Osteocyte (in vitro differentiated cells): ENCODE measurements around the gene GADD45B. TPM values are rescaled to one million over a fixed set of nuclear protein-coding genes. Genes with fewer than 3 reads are reported as not detected.

Source experiments
- DNase-seq: peaks from one replicate; pipeline ENCODE4 v3.0.0; 2021; ENCODE audit warnings: mixed read lengths; ENCODE audit not compliant: unreplicated experiment; ENCODE audit errors: extremely low spot score
- H3K27ac Mint-ChIP-seq: one replicate; pipeline ENCODE4 v1.8.0; 2021; ENCODE audit warnings: mild to moderate bottlenecking, mixed read lengths; ENCODE audit not compliant: unreplicated experiment
- H3K27me3 Mint-ChIP-seq: one replicate; pipeline ENCODE4 v1.8.0; 2021; ENCODE audit warnings: mixed read lengths; ENCODE audit not compliant: unreplicated experiment
- H3K36me3 Mint-ChIP-seq: one replicate; pipeline ENCODE4 v1.8.0; 2021; ENCODE audit warnings: mixed read lengths; ENCODE audit not compliant: unreplicated experiment
- H3K4me1 Mint-ChIP-seq: one replicate; pipeline ENCODE4 v1.8.0; 2021; ENCODE audit warnings: mixed read lengths; ENCODE audit not compliant: unreplicated experiment
- H3K4me3 Mint-ChIP-seq: one replicate; pipeline ENCODE4 v1.8.0; 2021; ENCODE audit warnings: mild to moderate bottlenecking, moderate library complexity, mixed read lengths; ENCODE audit not compliant: unreplicated experiment
- H3K9me3 Mint-ChIP-seq: one replicate; pipeline ENCODE4 v1.8.0; 2021; ENCODE audit warnings: mixed read lengths; ENCODE audit not compliant: unreplicated experiment
- total RNA-seq: library from RNA; stranded (reverse); gene quantifications from 2 replicates; pipeline ENCODE4 v1.2.1, GENCODE V29; 2021
- TF ChIP-seq, protein P1 (sequence below): fragments of 200-600 bp; sonication (generic); IDR thresholded peaks from 2 replicates; pipeline ENCODE4 v1.5.0; 2021; ENCODE audit warnings: antibody characterized with exemption, mild to moderate bottlenecking, moderate library complexity

Gene GADD45B
- total RNA-seq, 1 donor from 2014 or later, result 165 TPM

DNA sequence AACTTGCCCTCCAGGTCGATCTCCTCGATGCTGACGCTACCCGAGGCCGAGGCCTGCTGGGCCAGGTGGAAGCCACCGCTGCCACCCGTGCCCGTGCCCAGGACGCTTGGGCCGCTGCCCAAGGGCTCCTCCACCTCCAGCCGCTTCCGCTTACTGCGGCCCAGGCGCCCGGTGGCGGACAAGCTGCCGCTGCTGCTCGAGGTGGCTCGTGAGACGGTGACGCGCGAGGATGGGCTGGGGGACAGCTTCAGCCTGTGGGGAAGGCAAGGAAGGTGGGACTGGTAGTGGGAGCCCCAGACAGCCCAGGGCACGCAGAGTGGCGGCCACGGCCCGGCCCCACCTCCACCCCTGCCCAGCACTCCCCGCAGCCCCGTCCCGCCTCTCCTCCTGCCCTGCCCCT lies 42.1 kb upstream of the GADD45B start:
- no peaks in the 10 kb centered on the region for H3K9me3 Mint-ChIP-seq
- peak; percentile 84 for DNase-seq
- H3K4me3 Mint-ChIP-seq, result no peak overlapping the region
- H3K36me3 Mint-ChIP-seq, result peaks cover 6% of the 10 kb centered on the region
- no peaks in the 10 kb centered on the region for H3K4me1 Mint-ChIP-seq
- no peaks in the 10 kb centered on the region for H3K27me3 Mint-ChIP-seq
- no peak overlapping the region for H3K27ac Mint-ChIP-seq
- TF ChIP-seq, protein P1, sequence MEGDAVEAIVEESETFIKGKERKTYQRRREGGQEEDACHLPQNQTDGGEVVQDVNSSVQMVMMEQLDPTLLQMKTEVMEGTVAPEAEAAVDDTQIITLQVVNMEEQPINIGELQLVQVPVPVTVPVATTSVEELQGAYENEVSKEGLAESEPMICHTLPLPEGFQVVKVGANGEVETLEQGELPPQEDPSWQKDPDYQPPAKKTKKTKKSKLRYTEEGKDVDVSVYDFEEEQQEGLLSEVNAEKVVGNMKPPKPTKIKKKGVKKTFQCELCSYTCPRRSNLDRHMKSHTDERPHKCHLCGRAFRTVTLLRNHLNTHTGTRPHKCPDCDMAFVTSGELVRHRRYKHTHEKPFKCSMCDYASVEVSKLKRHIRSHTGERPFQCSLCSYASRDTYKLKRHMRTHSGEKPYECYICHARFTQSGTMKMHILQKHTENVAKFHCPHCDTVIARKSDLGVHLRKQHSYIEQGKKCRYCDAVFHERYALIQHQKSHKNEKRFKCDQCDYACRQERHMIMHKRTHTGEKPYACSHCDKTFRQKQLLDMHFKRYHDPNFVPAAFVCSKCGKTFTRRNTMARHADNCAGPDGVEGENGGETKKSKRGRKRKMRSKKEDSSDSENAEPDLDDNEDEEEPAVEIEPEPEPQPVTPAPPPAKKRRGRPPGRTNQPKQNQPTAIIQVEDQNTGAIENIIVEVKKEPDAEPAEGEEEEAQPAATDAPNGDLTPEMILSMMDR, result no peak

DNA sequence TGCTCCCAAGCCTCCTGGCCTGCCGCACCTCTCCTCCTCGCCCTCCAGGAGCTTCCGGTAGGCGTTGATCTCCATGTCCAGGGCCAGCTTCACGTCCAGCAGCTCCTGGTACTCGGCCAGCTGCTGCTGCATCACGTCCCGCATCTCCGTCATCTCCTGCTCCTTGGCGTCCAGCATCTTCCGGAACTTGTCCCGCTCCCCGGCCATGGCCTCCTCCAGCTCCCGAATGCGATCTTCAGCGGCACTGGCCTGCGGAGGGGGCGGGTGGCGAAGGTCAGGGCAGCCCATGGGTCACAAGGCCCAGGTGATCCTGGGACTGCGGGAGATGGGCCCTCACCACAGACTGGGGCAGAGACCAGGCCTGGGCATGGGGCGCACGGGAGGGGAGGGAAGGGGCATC lies 41.7 kb upstream of the GADD45B start:
- DNase-seq, result no peak
- Mint-ChIP-seq H3K4me1 (no peaks in the 10 kb centered on the region), H3K9me3 (no peaks in the 10 kb centered on the region), H3K36me3 (peaks cover 6% of the 10 kb centered on the region), H3K27me3 (no peaks in the 10 kb centered on the region), H3K27ac (no peak overlapping the region), H3K4me3 (no peak overlapping the region)
- TF ChIP-seq, protein P1, result no peak

GRCh38 chr19:2434721-2435265 lies 41.1 kb upstream of the GADD45B start:
- Mint-ChIP-seq H3K27ac (no peak overlapping the region), H3K27me3 (no peaks in the 10 kb centered on the region)
- DNase-seq, result no peak

GRCh38 chr19:2436384-2436783 lies 39.5 kb upstream of the GADD45B start:
- Mint-ChIP-seq H3K27me3 (no peaks in the 10 kb centered on the region), H3K4me1 (no peaks in the 10 kb centered on the region), H3K27ac (no peak overlapping the region), H3K9me3 (no peaks in the 10 kb centered on the region), H3K4me3 (no peak overlapping the region), H3K36me3 (no peaks in the 10 kb centered on the region)
- DNase-seq, result no peak
- TF ChIP-seq, protein P1, result no peak

More at GRCh38 chr19:2434721-2435265, 41.1 kb upstream of the GADD45B start:
- Mint-ChIP-seq H3K4me1 (no peaks in the 10 kb centered on the region), H3K9me3 (no peaks in the 10 kb centered on the region), H3K4me3 (no peak overlapping the region), H3K36me3 (peaks cover 6% of the 10 kb centered on the region)
- TF ChIP-seq, protein P1, result no peak

- TF ChIP-seq, protein P1, result no peak
- Mint-ChIP-seq H3K4me1 (no peaks in the 10 kb centered on the region), H3K27ac (no peak overlapping the region), H3K36me3 (no peaks in the 10 kb centered on the region), H3K9me3 (no peaks in the 10 kb centered on the region), H3K4me3 (no peak overlapping the region), H3K27me3 (no peaks in the 10 kb centered on the region)
- no peak for DNase-seq
Observed at GRCh38 chr19:2436926-2437325, 39.0 kb upstream of the GADD45B start.
